ENCODE data around the gene USP19. TPM values are rescaled to one million over a fixed set of nuclear protein-coding genes. Genes with fewer than 3 reads are reported as not detected.

The USP19 gene
- total RNA-seq, 2 donors from 2014 or later: 30.6 to 33.6 TPM

DNA sequence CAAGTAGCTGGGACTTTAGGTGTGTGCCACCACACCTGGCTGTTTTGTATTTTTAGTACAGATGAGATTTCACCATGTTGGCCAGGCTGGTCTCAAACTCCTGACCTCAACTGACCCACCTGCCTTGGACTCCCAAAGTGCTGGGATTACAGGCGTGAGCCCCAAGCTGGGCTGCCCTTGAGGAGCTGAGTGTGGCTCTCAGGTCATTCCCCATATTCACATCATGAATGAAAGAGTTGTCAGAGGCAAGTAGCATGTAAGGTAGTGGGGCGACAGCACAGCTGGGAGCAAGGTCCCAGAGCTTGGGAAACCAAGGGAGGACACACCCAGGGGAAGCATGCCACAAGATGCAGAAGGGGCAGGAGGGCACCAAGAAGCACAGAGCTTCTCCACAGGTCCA, 40.6 kb upstream of the USP19 start:
- Histone ChIP-seq H3K36me3 (replicated peaks in 1 of 2; ENCODE audit: insufficient read depth in 1 of 2, low read depth in 2 of 2) (peaks cover 0 to 6% of the 10 kb centered on the region in 2 donors), H3K9me3 (no peaks in the 10 kb centered on the region), H3K4me1 (peaks cover 16% of the 10 kb centered on the region), H3K27me3 (no peaks in the 10 kb centered on the region), H3K4me3 (no peak overlapping the region), H3K27ac (no peak overlapping the region)
- TF ChIP-seq, protein P1, sequence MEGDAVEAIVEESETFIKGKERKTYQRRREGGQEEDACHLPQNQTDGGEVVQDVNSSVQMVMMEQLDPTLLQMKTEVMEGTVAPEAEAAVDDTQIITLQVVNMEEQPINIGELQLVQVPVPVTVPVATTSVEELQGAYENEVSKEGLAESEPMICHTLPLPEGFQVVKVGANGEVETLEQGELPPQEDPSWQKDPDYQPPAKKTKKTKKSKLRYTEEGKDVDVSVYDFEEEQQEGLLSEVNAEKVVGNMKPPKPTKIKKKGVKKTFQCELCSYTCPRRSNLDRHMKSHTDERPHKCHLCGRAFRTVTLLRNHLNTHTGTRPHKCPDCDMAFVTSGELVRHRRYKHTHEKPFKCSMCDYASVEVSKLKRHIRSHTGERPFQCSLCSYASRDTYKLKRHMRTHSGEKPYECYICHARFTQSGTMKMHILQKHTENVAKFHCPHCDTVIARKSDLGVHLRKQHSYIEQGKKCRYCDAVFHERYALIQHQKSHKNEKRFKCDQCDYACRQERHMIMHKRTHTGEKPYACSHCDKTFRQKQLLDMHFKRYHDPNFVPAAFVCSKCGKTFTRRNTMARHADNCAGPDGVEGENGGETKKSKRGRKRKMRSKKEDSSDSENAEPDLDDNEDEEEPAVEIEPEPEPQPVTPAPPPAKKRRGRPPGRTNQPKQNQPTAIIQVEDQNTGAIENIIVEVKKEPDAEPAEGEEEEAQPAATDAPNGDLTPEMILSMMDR (IDR thresholded peaks at IDR 0.05): no peak
- no peak for TF ChIP-seq POLR2A (IDR thresholded peaks at IDR 0.05)
- DNase-seq: no peak
- 91 to 93% methylated on average over 2 of the region's 2 CpGs for WGBS, 2 donors
- intact Hi-C loops (cut with DNase I): no loop called here
- no peak for ATAC-seq

DNA sequence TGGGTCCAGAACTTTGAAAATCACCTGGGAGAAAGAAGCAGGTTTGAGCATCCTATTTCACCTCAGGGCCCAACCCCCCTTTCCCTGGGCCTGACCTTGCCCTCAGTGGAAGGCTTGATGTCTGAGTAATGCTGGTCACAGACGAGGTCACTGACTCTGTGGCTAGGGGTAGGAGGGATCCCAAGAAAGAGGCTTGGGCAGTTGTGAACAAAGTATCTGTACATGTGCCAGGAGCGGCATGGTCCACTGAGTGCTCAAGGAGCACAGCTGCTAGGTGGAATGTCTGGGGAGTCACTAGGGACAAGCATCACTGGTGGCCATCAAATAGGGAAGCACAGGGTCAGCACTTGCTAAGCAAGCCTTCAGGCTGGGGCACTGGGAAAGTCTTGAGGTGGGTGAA, 38.2 kb upstream of the USP19 start:
- DNase-seq (no peak), ATAC-seq (peak; percentile 17)
- no peaks in the 10 kb centered on the region for H3K27me3 ChIP-seq
- H3K36me3 ChIP-seq (replicated peaks in 1 of 2; ENCODE audit: insufficient read depth in 1 of 2, low read depth in 2 of 2): peaks cover 0 to 5% of the 10 kb centered on the region in 2 donors
- H3K9me3 ChIP-seq: no peaks in the 10 kb centered on the region
- 54 to 67% methylated on average over 2 of the region's 2 CpGs for WGBS, 2 donors
- H3K4me3 ChIP-seq: no peak overlapping the region
- intact Hi-C loops (cut with DNase I): no loop called here
- no peak for TF ChIP-seq POLR2A (IDR thresholded peaks at IDR 0.05)
- TF ChIP-seq, protein P1 (IDR thresholded peaks at IDR 0.05): no peak
- H3K27ac ChIP-seq: no peak overlapping the region
- no peaks in the 10 kb centered on the region for H3K4me1 ChIP-seq

DNA sequence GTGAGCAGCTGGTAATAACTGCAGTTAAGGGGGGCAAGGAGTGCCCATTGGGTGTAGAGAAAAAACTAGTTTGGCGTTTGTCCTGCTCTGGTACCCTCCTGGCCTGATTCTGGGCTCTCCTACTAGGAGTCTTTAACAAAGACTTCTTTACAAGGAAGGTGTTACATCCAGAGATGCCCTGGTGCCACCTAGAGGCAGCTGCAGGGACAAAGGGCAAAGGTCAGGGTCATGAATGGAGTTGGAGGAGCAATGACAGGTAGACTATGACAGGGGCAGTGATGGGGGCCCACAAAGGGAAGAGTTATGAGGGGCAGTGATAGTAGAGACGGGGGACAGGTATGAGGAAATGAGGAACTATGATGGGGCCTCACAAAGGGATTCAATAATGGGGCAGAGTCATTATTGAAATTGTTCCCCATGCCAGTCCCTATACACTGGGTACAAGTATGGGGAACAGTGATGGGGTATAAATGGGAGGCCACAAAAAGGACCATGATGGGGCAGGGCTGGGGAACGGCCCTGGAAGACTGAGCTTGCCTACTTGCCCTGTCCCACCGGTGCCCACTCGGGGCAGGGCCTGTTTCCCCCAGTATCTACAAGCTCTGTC, 37.6 kb upstream of the USP19 start:
- 52 to 62% methylated on average over 5 of the region's 5 CpGs for WGBS, 2 donors
- intact Hi-C loops (cut with DNase I): no loop called here
- H3K4me1 ChIP-seq: no peaks in the 10 kb centered on the region
- H3K27ac ChIP-seq: no peak overlapping the region
- TF ChIP-seq, protein P1 (IDR thresholded peaks at IDR 0.05): peak in 5 of 7 experiments; percentile 16 to 54 (median 46)
- no peak for TF ChIP-seq POLR2A (IDR thresholded peaks at IDR 0.05)
- no peaks in the 10 kb centered on the region for H3K27me3 ChIP-seq
- H3K9me3 ChIP-seq: no peaks in the 10 kb centered on the region
- DNase-seq (peak; percentile 43 to 56 (median 51)), ATAC-seq (peak; percentile 49)
- H3K36me3 ChIP-seq (replicated peaks in 1 of 2; ENCODE audit: insufficient read depth in 1 of 2, low read depth in 2 of 2): no peaks in the 10 kb centered on the region
- H3K4me3 ChIP-seq: no peak overlapping the region

DNA sequence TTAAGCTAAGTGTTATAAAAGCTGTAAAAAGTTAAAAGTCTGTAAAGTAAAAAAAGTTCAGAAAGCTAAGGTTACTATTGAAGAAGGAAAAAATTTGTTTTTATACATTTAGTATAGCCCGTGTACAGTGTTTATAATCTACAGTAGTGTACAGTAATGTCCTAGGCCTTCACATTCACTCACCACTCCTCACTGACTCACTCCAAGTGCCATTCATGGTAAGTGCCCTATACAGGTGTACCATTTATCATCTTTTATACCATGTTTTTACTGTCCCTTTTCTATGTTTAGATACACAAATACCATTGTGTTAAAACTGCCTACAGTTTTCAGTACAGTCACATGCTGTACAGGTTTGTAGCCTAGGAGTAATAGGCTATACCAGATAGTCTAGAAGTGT, 36.7 kb upstream of the USP19 start:
- no peaks in the 10 kb centered on the region for H3K4me1 ChIP-seq
- no peak overlapping the region for H3K4me3 ChIP-seq
- no peaks in the 10 kb centered on the region for H3K36me3 ChIP-seq (replicated peaks in 1 of 2; ENCODE audit: insufficient read depth in 1 of 2, low read depth in 2 of 2)
- no peaks in the 10 kb centered on the region for H3K27me3 ChIP-seq
- TF ChIP-seq POLR2A (IDR thresholded peaks at IDR 0.05): no peak
- TF ChIP-seq, protein P1 (IDR thresholded peaks at IDR 0.05): no peak
- intact Hi-C loops (cut with DNase I): no loop called here
- no peaks in the 10 kb centered on the region for H3K9me3 ChIP-seq
- DNase-seq (no peak), ATAC-seq (no peak)
- 66 to 67% methylated on average over 1 of the region's 1 CpG for WGBS, 2 donors
- H3K27ac ChIP-seq: no peak overlapping the region

DNA sequence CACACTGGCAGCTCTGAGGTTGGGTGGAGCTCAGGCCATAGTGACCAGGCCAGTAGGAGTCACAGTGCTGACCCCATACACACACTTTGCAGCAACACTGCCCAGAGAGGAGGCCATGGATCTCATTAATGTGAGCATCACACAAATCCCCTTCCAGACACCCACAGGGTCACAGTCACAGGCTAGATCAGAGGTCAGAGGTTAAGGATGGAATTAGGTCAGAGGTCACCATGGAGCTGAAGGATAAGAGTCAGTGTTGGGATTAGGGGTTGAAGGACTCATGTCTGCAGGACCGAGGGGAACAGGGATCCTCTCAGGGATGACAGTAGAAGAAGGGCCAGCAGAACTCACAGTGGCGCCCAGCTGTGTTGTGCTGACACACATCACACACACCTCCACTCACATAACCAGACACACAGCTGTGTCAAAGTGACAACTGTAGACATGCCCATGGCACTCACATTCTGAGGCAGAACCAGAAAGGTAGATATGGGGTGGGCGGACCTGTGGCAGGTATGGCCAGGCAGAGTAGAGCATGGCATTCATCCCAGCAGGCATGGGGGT, 32.8 kb upstream of the USP19 start:
- ATAC-seq (no peak), DNase-seq (no peak)
- Histone ChIP-seq H3K4me1 (no peaks in the 10 kb centered on the region), H3K9me3 (no peaks in the 10 kb centered on the region), H3K27ac (no peak overlapping the region), H3K4me3 (no peak overlapping the region), H3K27me3 (no peaks in the 10 kb centered on the region), H3K36me3 (replicated peaks in 1 of 2; ENCODE audit: insufficient read depth in 1 of 2, low read depth in 2 of 2) (no peaks in the 10 kb centered on the region)
- 58 to 82% methylated on average over 2 to 3 of the region's 3 CpGs for WGBS, 2 donors
- no peak for TF ChIP-seq POLR2A (IDR thresholded peaks at IDR 0.05)
- TF ChIP-seq, protein P1 (IDR thresholded peaks at IDR 0.05): no peak
- intact Hi-C loops (cut with DNase I): no loop called here

Data from body of pancreas (tissue), 4 donors.